Endometrial microvascular endothelial cells (primary cell): Measurements from ENCODE around the gene GOLT1A. TPM values are rescaled to one million over a fixed set of nuclear protein-coding genes. Genes with fewer than 3 reads are reported as not detected.

Source experiments
- in situ Hi-C: cut with HindIII; loops from 2 replicates; pipeline ENCODE4 v1.10.0; 2017; ENCODE audit warnings: low sequenced_read_pairs, low pct_unique_long_range_greater_than_20kb; ENCODE audit errors: inconsistent ontology term
- total RNA-seq: library from RNA; depleted of rRNA; stranded (reverse); fragments of >200 nt; gene quantifications from one replicate; pipeline ENCODE4 v1.2.3, GENCODE V29; 2015; ENCODE audit errors: inconsistent ontology term

The GOLT1A gene
- total RNA-seq, 1 donor from 2014 or later, result not detected

- in situ Hi-C loops, result no loop called here
These were observed 9.5 kb upstream of the GOLT1A start for GRCh38 chr1:204223129-204223860.

GRCh38 chr1:204222764-204223055 is 8.9 kb upstream of the GOLT1A start:
- in situ Hi-C loops, result no loop called here

GRCh38 chr1:204222006-204222763 is 8.4 kb upstream of the GOLT1A start:
- in situ Hi-C loops, result no loop called here

- in situ Hi-C loops, result no loop called here
These were observed 7.5 kb upstream of the GOLT1A start for GRCh38 chr1:204221271-204221670.

GRCh38 chr1:204219971-204220616 is 6.3 kb upstream of the GOLT1A start:
- in situ Hi-C loops, result no loop called here

GRCh38 chr1:204218552-204218951 is 4.8 kb upstream of the GOLT1A start:
- in situ Hi-C loops, result no loop called here

- in situ Hi-C loops, result no loop called here
These were observed 3.8 kb upstream of the GOLT1A start for GRCh38 chr1:204217648-204218000.

- in situ Hi-C loops, result no loop called here
These were observed 3.3 kb upstream of the GOLT1A start for GRCh38 chr1:204216880-204217647.

- in situ Hi-C loops, result no loop called here
These were observed 2.4 kb upstream of the GOLT1A start for GRCh38 chr1:204216236-204216635.

- in situ Hi-C loops, result no loop called here
These were observed 1.1 kb downstream of the GOLT1A start for GRCh38 chr1:204212715-204213114.

- in situ Hi-C loops, result no loop called here
These were observed 2.7 kb downstream of the GOLT1A start for GRCh38 chr1:204211046-204211445.

- in situ Hi-C loops, result no loop called here
These were observed 6.6 kb downstream of the GOLT1A start for GRCh38 chr1:204207136-204207616.

GRCh38 chr1:204206121-204206520 is 7.7 kb downstream of the GOLT1A start:
- in situ Hi-C loops, result no loop called here

GRCh38 chr1:204205486-204205885 is 8.3 kb downstream of the GOLT1A start:
- in situ Hi-C loops, result no loop called here

- in situ Hi-C loops, result no loop called here
These were observed 8.8 kb downstream of the GOLT1A start for GRCh38 chr1:204204944-204205343.

GRCh38 chr1:204203206-204203767 is 10.5 kb downstream of the GOLT1A start:
- in situ Hi-C loops, result no loop called here

GRCh38 chr1:204202481-204202880 is 11.3 kb downstream of the GOLT1A start:
- in situ Hi-C loops, result no loop called here

- in situ Hi-C loops, result no loop called here
These were observed 12.3 kb downstream of the GOLT1A start for GRCh38 chr1:204201348-204202040.
